CD4-positive, alpha-beta T cell treated with Interleukin-1 beta for 1 hour (primary cell): ENCODE results near the gene HERC2.
"Not testable (repeated sequence)": the region's sequence is repeated elsewhere in the genome, so short reads cannot be mapped to it uniquely, and the experiment has no call there.

ENCODE experiments used
- DNase-seq, 2 donors: peaks; one replicate each; pipeline ENCODE4 v3.0.0-alpha.2; 2020 to 2022

HERC2 gene

DNA sequence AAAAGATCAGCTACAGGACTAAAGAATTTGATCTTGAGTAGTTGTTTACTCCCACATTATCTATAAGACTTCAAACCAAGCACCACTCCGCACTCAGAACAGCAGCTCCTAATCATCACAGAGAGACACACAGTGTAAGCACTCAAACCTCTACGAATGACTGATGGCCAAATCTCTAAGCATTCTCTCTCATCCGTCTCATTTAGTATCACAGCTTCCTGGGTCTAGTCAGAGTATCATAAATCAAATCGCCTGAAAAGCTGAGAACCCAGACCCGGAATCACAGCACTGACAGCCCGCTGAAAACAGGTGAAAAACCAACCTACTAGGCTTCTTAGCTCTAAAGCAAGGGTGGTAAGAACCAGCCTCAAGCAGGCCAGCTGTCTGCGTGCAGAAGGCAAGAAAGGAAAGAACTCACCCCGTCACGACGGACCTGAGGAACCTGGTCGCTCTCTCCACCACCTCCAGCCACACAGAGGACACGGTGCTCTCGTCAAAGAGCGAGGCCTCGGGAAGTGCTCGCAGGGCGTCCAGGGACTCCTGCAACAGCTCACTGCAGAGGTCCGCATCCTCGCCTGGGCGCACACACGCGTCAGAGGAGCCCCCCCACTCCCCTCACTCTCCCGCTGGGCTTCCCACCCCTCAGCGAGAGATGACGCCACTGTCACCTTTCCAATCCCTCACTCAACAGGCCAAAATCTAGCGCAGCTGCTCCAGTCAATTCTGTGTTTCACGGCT, 47.9 kb downstream of the HERC2 start:
- no peak for DNase-seq

DNA sequence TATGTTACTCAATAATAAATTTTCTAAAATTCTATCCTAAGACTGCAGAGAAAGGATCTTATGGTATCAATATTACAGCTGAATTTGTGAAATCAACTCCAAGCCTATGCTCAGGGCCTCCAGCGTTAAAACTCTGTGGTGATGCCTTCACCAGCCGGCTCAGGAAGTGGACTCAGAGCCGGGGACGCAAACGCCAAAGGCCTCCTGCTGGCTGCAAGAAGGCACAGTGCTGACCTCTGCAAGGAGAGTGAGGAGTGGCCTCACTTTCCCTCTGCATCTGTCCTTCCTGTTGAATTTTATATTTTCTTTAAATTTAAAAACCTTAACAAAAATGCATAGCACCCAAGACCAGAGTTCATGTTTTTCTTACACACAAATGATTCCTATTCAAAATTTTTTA, 48.5 kb downstream of the HERC2 start:
- DNase-seq, result no peak

- no peak for DNase-seq
Observed at GRCh38 chr15:28272587-28272986, 49.4 kb downstream of the HERC2 start.

DNA sequence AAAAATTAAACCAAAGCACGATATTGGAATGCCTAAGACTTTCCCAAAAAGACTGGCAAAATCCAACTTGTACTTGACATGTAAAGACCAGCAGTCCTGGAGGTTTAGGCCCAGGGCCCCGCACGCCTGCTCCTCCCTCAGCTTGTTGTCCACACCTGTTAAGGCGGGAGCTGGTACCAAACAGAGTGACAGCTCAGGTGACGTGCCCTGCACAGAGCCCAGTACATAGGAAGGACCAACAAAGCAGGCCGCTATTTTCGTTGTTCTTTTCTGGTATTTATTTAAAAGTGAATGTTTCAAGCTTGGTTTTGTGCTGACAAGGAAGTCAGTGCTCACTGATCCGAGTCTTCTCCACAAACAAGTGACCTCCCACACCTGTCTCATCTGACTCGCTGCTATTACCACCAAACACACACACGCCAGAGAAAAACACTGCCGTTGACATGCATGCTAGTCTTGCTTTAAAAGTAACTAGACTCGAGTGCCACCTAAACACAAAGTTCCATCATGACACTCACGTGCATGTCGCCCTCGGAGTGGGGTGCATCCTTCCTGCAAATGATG, 50.2 kb downstream of the HERC2 start:
- DNase-seq, result no peak

DNA sequence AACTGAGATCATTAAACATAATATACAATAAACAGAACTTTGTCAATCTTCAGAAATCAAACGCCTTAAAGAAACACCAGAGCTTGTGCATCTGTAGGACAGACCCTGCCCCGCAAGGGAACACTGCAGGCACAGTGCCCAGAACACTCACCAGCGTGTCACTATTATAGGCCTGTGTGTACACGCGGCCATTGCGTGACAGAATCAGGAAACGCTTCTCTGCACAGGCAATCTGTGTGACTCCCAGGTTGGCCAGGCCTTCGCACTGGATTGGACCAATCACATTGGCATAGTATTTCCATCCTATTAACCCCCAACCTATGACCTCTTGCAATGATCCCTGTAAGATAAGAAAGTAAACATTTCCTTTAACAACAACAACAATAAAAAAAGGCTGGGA, 52.9 kb downstream of the HERC2 start:
- no peak for DNase-seq

DNA sequence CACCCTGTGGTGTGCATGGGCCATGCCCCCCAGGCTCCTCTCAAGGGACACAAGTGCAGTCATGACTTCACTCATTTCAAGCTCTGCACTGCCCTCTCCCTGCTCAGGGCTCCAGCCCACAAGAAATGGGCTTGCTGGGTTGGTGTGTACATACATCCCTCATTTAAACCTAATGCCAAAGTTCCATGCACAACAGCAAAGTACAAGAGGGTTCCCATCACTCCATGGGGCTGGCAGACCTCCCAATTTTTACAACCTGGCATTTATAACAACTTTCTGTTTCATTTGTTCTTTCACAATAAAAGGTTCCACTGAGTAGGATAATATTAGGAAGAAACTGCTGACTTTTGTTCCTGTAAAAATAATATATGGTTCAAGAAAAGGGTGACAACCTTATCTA, 54.3 kb downstream of the HERC2 start:
- DNase-seq, result no peak

- no peak for DNase-seq
Observed at GRCh38 chr15:28265334-28266019, 56.5 kb downstream of the HERC2 start.

GRCh38 chr15:28264166-28264565, 57.8 kb downstream of the HERC2 start:
- DNase-seq, result no peak

GRCh38 chr15:28262438-28262837, 59.5 kb downstream of the HERC2 start:
- DNase-seq, result no peak

GRCh38 chr15:28260722-28261121, 61.3 kb downstream of the HERC2 start:
- DNase-seq, result no peak

DNA sequence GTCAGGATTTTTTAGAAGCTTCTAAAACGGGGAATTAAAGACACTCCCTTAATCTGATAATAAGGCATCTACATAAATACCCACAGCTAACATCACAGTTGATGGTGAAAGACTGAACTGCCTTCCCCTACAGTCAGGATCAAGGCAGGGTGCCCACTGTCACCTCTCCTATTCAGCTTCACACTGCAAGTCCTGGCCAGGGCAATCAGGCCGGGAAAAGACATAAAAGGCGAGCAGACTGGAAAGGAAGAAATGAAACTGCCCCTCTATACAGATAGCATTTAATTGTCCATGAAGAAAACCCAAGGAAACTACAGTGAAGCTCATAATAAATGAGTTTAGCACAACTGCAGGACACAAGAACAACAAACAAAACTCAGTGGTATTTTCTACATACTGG, 61.7 kb downstream of the HERC2 start:
- no peak for DNase-seq

GRCh38 chr15:28255965-28256364, 66.0 kb downstream of the HERC2 start:
- no peak for DNase-seq

GRCh38 chr15:28252831-28253230, 69.1 kb downstream of the HERC2 start:
- no peak for DNase-seq

- DNase-seq, result no peak
Observed at GRCh38 chr15:28246605-28247004, 75.4 kb downstream of the HERC2 start.

- DNase-seq, result no peak
Observed at GRCh38 chr15:28243901-28244300, 78.1 kb downstream of the HERC2 start.

DNA sequence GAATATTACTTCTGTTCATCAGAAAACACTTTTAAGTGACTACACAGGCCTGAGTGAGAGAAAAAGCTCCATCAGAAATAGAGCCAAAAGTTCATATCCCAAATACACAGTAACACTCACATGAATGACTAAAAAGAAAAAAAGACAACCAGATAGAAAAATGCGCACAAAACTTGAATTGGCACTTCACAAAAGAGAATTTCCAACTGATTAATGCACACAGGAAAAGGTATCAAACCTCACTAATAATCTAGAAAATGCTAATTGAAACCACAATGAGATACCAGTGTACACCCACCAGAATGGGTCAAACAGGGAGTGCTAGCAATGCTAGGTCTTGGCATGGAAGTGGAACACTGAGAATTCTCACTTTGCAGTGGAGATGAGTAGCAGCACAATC, 78.6 kb downstream of the HERC2 start:
- no peak for DNase-seq

DNA sequence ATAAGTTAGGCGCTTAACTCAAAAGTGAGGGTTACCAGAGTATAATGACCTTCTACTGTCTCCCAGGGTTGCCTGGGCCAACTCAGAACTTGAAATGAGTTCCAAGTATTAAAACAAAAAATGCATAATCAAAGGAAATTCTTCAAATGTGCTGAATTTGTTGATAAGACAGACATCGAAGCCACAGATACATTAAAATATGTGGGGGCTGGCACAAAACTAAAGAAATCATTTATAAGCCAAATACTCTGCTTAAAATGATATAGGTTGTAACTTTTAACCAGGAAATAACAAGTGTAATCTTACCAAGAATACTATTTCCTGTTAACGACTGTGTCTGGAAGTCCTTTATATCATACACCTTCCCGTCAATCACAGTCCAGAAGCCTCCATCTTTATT, 83.7 kb downstream of the HERC2 start:
- not testable (repeated sequence) for DNase-seq

DNA sequence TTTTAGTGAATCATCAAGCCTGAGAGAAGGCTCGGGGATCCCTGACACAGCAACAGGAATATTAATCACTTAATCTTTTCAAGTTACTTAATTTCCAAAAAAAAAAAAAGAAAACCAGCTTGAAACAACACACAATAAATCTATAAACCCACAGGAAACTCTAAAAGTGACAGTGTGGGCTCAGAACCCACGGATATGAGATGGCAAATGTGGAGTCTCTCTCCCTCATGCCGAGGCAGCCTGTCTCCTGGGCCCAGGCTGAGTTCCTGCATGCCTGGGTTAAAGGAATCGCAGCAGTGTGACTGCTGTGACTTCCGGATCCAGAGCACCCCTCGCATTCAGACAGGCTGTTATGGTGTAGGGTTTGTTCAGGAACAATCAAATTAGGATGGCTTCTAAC, 90.2 kb downstream of the HERC2 start:
- DNase-seq, result not testable (repeated sequence)

- not testable (repeated sequence) for DNase-seq
Observed at GRCh38 chr15:28231336-28231735, 90.6 kb downstream of the HERC2 start.

DNA sequence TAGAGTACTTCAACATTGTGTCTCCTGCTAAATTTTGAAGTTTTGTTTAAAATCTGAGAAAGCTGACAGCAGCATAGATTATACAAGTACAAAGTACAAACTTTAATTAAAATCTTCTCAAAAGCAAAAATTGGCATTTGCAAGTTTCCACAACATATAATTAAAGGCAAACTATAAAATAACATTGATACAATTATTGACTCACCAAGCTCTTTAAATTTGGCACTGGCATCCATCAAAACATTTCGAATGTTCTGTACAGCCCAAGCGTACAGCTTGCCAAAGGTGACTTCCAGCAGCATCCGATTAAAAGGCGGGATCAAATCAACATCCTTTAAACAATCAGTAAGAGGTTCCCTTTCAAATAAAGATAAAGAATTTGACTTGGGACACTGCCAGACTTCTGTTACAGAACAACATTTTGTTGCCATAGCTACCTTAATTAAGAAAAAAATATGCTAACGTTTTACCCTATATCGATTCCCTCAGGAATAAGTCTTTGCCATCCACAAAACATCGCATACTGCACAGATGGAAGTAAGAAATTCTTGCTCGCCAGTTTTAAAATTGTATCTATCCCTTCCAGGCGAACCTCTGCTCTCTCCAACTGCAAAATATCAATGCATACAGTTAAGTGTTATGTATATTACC, 92.9 kb downstream of the HERC2 start:
- not testable (repeated sequence) for DNase-seq

DNA sequence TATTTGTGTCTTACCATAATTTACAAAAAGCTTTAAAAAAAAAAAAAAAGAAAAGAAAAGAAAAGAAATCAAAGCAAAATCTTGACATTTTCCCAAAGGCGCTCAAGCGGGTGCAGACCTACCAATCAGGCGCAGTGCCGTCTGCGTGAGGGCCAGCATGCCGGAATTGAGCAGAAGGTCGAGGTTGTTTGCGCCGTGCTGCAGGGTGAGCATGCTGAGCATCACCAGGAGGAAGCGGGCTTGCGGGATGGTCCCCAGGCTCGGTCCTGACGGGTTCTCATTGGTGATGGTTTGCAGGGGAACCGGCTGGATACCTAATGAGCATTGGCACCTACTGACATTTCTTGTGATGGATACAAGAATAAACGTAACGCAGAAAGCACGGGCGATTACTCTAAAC, 93.9 kb downstream of the HERC2 start:
- DNase-seq, result no peak

DNA sequence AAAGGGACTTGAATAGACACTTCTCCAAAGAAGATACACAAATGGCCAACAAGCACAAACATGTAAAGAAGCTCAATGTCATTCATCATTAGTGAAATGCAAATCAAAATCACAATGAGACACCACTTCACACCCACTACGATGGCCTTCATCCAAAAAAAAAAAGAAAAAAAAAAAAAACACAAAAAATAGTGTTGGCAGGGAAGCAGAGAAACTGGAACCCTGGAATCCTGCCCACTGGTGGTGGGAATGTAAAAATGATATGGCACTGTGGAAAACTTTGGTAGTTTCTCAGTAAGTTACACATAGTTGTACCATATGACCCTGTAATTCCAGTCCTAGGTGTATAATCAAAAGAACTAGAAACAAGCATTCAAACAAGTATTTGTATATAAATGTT, 94.7 kb downstream of the HERC2 start:
- DNase-seq, result not testable (repeated sequence)

- not testable (repeated sequence) for DNase-seq
Observed at GRCh38 chr15:28222612-28223011, 99.4 kb downstream of the HERC2 start.

GRCh38 chr15:28221696-28222095, 100.3 kb downstream of the HERC2 start:
- not testable (repeated sequence) for DNase-seq
